NK-92 treated with Interleukin-12 subunit alpha and Interleukin-12 subunit beta, amount 100 ng/mL, for 24 hours (cell line): ENCODE data around the gene COX6B2.
"Not testable (repeated sequence)": the region's sequence is repeated elsewhere in the genome, so short reads cannot be mapped to it uniquely, and the experiment has no call there.

Source experiments
- DNase-seq: peaks from one replicate; lab custom pipeline; 2025; lab: John Stamatoyannopoulos, UW

The COX6B2 gene

DNA sequence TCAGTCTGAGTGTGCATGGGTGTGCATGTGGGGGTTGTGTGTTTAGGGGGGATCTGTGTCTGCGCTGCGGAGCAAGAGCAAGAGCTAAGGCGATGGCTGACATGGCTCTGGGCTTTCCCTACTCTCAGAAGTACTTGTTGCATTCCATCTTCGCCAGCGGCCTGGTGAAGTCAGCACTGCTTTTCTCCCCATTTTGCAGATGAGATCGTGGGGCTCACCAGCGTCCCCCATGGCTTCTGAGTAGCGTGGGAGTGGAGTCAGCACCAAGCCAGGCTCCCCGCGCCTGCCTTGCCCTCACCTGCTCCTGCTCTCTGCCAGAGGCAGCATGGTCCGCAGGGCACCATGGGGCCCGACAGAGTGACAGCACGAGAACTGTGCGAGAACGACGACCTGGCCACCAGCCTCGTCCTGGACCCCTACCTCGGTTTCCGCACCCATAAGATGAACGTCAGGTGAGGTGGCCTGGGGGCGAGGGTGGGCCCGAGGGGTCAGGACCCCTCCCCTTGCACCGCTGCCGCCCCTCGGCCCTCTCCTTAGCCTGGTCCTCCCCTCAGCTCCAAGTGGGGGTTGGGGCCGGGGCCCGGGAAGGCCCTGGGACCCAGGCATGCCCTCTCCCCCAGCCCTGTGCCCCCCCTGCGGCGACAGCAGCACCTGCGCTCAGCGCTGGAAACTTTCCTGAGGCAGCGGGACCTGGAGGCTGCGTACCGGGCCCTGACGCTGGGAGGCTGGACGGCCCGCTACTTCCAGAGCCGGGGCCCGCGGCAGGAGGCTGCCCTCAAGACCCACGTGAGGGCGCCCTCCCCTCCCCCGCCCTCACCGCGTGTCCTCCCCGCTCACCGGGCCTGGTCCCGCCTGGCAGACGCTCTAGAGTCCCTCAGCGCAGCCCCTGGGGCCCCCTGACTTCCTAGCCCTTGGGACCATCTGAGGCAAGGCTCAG is 12.7 kb downstream of the COX6B2 start:
- no peak for DNase-seq

DNA sequence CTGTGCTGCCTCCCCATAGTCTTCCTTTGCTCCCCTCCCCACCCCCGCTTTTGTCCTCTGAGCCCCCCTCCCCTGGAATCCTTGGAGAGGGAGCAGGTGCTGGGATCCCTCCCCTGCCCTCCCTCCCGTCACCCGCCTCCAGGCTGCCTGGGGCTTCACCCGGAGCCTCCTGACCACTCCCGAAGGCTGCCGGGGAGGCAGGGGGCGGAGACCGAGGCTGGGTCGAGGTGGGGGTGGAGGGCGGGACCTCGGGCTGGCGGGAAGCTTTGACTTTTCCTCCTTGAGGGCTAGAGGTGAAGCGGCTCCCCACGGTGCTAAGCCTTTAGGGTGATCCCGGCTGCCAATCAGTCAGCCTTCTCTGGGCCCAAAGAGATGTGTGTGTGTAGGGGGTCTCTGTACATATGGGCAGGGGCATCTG is 13.3 kb downstream of the COX6B2 start:
- no peak for DNase-seq

DNA sequence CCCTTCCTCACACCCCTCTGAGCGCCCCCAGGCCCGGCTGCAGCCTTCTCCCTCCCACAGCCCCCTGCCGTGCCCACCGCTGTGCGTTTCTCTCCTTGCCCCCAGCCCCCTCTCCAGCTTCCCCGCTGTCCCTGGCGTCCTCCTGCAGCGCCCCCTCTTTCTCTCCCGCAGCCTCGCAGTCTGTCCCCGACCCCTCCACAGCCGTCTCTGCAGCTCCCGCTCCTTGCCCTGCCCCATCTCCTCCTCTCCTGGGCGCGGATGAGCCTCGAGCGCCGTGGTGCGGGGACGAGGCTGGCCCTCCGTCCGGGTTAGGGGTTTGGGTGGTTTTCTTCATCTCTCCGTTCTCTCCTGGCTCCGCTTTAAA is 13.8 kb downstream of the COX6B2 start:
- no peak for DNase-seq

- no peak for DNase-seq
Measured at GRCh38 chr19:55339889-55340783, 14.4 kb downstream of the COX6B2 start.

- DNase-seq, result peak; percentile 100
Measured at GRCh38 chr19:55339105-55339888, 15.2 kb downstream of the COX6B2 start, which contains the start of gene KMT5C. KMT5C (plus strand) TSS chr19:55339876; CDS start chr19:55341937, 2,061 bp downstream.

- DNase-seq, result no peak
Measured at GRCh38 chr19:55336101-55336500, 18.4 kb downstream of the COX6B2 start.

DNA sequence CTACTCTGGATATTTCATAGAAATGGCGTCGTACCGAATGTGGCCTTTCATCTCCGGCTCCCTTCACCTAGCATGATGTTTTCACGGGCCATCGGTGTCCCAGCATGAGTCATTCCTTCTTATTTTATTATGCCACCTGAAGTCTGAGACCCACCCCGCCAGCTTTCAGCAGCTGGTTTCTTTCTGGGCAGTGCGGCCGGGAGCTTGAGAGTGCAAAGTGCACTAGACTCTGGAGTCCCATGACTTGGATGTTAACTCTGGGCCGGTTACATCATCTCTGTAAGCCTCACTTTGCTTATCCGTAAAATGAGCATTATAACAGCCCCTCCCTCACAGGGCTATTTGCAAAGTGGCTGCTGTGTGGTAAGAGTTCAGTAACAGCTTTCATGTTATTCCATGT is 20.6 kb downstream of the COX6B2 start:
- DNase-seq, result no peak

GRCh38 chr19:55329791-55330190 is 24.7 kb downstream of the COX6B2 start:
- not testable (repeated sequence) for DNase-seq

- DNase-seq, result not testable (repeated sequence)
Measured at GRCh38 chr19:55328774-55329318, 25.7 kb downstream of the COX6B2 start.

GRCh38 chr19:55325172-55325571 is 29.3 kb downstream of the COX6B2 start, which contains the start of gene TMEM150B:
TMEM150B (minus strand) TSS chr19:55325341; CDS start chr19:55321036, 4,305 bp downstream.
- no peak for DNase-seq

GRCh38 chr19:55324662-55325061 is 29.9 kb downstream of the COX6B2 start:
- no peak for DNase-seq

DNA sequence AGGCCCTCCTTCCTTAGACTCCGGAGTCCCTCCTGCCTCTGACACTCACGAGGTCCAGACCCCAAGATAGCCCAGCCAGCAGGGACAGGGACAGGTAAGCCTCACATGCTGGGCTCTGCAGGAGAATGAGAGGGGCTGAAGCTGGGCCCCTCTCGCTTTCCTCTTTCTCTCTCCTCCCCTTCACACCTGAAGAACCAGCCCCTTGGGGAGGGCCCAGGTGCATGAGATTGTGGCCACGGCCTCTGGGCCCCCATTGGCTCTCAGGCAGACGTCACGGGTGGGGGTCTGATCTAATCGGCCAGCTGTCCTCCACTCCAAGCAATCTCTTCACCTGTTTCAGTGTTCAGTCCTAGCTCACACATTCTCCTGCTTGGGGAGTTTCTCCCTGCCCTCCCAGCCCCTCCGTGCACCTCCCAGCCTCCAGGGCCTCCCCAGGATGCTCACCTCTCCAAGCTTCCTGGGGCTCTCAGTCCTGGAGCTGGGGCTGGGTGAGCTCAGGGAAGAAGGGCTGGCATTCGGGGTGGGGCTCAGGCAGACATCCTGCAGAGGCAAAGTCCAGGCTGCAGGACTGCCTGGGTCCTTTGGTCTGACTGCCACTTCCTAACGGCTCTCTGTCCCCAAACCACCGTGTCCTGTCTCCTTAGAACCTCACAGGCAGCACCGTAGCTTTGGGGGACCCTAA is 32.2 kb downstream of the COX6B2 start:
- no peak for DNase-seq

- DNase-seq, result no peak
Measured at GRCh38 chr19:55321466-55322137, 32.9 kb downstream of the COX6B2 start.

GRCh38 chr19:55320844-55321419 is 33.6 kb downstream of the COX6B2 start:
- no peak for DNase-seq

DNA sequence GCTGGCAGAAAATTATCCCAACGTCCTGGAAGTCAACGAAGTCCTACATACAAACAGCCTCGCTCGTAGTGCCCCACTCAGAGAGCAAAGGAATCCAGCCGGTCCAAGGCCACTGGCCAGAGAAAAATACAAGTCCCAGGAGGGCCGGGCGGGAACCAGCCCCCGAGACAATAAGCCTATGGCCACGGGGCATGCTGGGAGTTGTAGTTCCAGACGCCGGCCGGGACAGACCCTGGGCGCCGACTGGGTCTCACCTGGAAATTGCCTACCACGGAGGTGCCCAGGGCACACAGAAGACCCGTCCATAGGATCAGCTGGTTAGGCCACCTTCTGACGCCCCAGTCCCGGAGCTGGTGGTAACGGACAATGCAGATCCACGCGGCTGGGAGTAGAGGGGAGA is 34.7 kb downstream of the COX6B2 start:
- no peak for DNase-seq

GRCh38 chr19:55316646-55317045 is 37.9 kb downstream of the COX6B2 start:
- DNase-seq, result no peak

- no peak for DNase-seq
Measured at GRCh38 chr19:55315956-55316525, 38.5 kb downstream of the COX6B2 start.

GRCh38 chr19:55314396-55314795 is 40.1 kb downstream of the COX6B2 start:
- no peak for DNase-seq
